NOMO-1 treated with dmso at 0.1 percent for 144 hours (cell line): ENCODE results near the gene CASZ1.
A peak's percentile ranks its signal among the peaks of the same experiment; 100 is the strongest.

Source experiments
- DNase-seq: peaks from one replicate; lab custom pipeline; 2025; ENCODE audit not compliant: unreplicated experiment; lab: John Stamatoyannopoulos, UW

The CASZ1 gene

DNA sequence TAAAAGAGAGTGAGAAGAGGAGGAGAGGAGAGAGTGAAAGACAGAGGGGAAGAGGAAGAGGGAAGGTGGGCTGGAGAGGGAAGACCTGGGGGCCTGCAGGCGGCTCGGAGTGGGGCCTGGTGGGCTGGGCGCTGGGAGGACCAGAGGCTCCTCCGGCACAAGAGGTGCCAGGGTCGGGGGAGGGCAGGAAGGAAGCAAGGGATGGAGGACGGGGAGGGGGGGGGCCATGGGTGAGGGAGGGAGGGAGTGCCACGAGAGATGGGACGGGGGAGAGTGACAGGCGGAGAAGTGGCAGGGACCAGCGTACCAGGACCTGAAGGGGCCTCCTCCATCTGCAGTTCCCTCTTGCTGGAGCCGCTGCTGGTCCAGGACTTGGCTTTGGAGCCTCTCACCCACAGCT, 87.7 kb downstream of the CASZ1 start:
- no peak for DNase-seq

DNA sequence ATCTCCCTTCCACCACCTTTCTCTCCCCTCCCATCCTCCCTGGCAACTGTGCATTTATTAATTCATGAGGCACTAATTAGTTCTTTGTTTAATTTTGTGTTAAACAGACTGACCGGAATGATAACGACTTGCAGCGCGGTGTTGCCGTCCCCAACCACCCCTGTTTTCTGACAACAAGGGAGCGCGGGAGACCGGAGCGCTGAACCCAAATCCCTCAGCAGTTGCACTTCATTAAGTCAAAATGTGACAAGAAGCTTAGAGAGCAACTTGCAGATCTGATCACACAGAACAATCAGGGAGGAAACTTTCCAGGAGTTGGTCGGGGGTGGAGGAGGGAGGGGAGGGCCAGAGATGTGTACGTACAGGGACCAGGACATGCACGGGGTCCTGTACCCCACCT, 89.2 kb downstream of the CASZ1 start:
- DNase-seq: no peak

DNA sequence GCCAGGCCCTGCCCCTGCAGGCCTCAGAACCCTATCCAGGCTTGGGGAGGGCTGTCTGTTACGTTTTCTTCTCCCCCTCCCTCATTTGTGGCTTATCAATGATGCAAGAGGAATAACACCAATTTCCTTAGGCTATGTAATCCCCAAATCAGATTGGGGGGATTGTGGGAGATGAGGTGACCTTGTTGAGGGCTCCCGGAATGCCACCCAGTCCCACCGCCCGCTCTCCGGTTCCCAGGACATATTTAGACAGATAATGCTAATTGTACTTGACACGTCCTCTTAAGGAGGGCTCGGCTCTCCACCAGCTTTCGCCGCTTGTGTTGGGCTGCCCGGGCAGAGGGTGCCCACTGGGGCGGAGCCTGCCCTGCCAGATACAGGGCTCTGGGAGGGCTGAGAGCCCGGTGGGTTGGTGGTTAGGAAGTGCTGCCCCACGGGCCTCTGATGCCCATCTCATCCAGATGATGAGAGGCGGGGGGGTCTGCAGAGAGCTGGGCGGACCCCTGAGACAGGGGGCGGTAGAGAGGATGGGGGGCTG, 90.0 kb downstream of the CASZ1 start:
- no peak for DNase-seq

DNA sequence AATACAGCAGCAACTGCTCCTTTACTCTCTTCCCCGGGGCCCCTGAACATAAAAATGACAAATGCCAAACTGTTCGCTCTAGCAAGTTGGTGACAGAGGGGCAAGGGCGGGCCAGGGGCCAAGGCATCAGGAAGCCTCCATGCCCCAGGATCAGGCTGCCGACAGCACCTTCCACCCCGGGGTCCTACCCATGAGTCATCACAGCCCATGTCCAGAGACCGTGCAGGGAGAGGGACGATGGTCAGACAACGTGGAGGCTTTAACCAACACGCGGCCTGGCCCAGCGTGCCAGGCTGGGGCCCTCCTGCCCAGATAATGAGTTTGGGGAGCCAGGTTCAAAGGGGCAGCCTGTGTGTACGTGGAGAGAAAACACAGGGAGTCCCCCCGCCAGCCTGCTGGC, 90.5 kb downstream of the CASZ1 start:
- DNase-seq: no peak

DNA sequence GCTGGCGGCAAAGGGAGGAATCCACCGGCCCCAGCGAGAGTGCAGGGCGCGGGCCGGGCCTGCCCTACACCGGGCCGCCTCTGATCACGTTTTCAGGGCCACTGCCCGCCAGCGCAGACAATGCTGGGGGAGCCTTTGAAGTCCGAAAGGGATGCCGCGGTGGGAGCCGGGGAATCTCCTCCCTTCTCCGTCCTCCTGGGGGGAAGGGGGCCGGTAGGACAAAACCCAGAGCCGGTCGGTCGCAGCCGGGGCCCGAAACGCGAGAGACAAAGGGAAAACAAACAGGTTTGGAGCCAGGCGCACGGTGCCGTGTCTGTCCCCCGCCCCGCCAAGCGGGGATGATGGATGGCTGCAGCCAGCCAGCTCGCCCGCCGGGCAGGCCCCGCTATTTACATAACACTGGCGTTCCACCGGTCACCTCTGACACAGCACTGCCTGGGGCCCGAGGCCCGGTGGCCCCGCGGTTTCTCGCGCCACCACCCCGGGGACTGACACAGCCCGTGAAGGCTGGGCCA, 92.0 kb downstream of the CASZ1 start:
- DNase-seq: no peak

DNA sequence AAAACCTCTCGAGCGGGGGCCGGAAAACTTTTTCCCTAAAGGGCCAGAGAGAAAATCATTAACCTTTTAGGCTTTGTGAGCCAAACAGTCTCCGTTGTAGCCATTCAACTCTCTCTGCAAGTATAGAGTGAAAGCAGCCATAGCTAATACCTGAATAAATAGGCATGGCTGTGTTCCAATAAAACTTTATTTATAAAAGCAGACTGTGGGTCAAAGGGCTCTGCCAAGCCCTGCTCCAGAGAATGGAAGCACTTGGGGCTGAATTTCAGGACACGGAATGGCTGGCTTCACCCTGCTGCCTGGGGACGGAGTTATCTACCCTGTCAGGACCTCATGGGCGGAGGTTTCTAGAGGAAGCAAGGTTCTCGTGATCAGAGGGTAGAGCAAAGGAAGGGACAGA, 92.7 kb downstream of the CASZ1 start:
- no peak for DNase-seq

DNA sequence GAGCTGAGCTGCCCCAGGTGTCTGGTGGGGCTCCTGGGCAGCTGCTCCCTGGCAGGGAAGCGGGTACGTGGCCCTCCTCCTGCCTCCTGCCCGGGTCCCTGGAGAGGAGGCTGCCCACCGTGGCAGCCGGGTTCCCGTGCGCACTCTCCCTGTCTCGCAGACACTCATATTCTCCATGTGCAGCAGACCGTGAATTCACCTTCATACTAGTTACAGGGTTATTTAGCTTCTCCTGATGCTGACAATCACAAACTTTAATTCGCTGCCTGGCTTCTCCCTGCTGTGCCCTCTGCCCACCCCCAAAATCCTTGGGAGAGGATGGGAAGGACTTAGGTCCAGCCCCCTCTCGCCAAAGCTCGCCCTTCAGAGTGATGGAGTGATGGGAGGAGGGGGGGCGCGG, 95.3 kb downstream of the CASZ1 start:
- no peak for DNase-seq

DNA sequence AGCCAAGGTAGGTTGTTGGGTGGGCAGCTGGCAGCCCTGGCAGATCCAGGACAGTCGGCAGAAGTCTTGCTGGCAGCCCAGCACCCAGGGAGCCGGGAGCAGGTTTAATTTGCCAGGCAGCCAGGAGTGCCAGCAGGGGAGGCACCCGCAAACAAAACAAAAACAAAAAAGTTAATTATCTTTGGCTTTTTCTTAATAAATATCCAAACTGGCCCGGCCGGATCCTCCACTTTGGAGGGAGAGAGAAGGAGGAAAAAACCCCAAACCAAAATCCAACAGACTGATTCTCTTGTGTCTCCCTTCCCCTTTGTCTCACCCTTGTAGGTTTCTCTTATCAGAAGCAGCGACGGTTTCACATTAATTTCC, 97.0 kb downstream of the CASZ1 start:
- no peak for DNase-seq

DNA sequence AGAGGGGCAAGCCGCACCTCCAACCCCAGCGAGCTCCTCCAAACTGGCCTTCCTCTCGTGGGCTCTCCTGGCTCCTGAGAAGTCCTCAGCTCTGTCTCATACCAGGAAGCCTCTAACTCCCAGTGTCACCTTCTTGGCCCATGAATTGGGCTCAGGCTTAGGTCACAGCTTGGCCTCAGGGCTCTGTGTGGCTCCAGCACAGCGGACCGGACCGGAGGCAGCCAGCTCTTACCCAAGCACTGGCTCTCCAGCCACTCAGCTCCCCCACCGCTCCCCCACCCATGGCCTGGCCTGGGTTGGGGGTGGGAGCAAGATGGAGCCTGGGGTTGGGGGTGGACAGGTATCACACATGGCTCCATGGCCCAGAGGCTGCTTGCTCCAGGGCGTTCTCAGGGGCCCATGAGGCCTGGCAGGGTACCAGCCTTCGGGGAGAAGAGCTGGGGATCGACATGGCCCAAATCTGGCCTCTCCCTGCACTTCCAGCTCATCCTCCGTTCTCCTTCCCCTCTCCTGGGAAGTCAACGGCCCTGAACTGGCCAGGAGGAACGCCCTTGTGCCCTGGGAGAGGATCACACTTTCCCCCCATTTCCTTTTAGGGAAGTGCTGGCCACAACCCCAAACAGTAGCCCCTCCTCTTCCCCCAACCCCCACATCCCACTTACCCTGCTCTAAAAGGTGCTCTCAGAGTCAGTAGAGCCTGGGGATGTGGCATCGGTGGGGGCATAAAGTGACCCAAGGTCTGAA, 97.5 kb downstream of the CASZ1 start:
- no peak for DNase-seq

DNA sequence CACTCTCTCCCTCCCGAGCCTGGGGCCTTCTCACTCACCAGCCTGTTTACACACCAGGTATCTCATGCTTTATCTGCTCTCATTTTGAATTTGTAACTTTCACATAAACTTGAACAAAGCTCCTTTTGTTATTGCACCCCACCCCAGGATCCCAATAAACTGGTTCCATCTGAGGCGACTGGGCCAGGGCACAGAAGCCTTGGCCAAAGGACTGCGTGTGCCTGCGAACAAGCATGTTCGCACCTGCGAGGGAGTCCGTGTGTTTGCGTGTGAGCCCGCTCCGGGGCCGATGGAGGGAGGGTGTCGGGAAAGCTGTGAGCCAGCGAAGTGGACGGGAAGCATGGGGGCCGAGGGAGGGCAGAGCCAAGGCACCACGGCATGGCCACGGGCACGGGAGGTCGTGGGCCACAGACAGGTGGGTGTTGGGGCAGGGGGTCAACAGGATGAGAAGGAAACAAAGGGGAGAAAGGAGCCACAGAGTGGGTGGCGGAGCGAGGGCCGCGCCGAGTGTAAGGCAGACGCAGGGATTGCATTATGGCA, 98.8 kb downstream of the CASZ1 start:
- DNase-seq: no peak

DNA sequence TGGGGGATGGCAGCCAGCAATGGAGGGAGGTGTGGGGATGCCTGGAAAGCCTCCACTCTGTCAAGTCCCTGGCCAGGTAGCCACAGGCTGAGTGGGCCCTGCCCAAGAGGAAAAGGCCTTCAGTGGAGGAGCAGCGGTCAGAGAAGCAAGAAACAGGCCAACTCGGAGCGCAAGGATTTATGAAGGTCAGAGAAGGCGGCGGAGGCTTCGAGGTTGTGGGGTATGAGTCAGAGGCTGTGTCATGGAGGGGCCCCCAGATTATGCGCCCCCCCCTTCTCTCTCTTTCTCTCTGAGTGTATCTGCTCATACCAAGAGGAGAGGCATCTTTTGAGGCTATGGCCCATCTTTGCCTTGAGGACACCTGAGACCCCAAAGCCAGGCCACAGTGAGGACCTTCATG, 99.5 kb downstream of the CASZ1 start:
- no peak for DNase-seq

DNA sequence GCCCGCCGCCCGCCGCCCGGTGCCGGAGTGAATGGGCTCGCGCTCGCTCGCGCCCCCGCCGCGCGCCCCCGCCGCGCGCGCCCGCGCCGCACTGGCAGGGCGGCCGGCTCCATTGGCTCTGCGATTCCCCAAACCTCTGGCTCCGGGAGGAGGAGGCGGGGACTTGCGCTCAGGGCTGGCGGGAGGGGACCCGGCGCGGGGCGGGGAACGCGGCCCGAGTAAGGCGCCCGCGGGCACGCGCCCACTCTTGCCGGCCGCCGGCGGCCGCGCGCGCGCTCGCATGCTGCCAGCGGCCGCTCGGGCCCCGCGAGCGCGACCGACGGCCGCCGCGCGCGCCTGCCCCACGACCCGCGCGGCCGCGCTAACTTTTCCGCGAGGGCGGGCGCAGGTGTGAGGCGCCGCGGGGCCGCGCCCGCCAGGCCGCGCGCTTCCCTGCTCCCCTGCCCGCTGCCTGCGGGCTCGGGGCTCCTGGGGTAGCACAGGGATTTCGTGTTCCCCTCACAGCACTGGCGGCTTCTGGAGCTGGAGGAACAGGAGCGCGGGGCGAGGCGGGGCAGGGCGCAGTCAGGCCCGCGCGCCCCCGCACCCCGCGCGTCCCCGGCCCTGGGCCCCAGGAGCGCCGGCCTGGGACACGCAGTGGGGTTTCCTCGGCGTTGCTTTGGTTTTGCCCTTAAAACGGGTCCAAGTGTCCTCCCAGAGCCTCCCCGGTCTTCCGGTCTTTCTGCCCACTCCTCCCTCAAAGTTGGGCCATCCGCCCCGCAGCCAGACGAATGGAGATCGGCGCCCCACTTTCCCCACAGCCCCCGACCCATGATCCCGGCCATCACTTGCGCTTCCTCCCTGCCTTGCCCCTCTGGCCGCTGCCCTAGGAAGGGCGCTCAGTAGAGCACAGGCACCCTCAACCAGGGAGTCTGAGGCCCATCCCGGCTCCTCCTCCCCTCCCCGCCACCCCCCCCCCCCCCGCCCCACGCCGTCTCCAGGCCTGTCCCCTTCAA, 101.5 kb downstream of the CASZ1 start:
- peak; percentile 81 for DNase-seq

DNA sequence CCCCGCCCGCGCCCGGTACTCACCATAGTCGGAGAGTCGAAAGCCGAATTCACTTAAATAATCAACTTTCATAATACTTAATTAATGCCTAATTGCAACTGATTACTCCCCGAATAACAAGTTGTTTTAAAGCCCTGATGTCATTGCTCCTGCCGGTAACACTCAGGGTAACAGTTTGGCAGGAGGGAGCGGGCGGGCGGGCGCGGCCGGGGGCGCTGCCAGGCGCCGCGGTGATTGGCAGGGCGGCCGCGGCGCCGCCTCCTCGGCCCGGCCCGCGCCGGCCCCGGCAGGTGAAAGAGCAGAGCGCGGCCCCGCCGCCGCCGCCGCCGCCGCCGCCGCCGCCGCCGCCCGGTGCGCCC, 102.2 kb downstream of the CASZ1 start:
- DNase-seq: no peak

DNA sequence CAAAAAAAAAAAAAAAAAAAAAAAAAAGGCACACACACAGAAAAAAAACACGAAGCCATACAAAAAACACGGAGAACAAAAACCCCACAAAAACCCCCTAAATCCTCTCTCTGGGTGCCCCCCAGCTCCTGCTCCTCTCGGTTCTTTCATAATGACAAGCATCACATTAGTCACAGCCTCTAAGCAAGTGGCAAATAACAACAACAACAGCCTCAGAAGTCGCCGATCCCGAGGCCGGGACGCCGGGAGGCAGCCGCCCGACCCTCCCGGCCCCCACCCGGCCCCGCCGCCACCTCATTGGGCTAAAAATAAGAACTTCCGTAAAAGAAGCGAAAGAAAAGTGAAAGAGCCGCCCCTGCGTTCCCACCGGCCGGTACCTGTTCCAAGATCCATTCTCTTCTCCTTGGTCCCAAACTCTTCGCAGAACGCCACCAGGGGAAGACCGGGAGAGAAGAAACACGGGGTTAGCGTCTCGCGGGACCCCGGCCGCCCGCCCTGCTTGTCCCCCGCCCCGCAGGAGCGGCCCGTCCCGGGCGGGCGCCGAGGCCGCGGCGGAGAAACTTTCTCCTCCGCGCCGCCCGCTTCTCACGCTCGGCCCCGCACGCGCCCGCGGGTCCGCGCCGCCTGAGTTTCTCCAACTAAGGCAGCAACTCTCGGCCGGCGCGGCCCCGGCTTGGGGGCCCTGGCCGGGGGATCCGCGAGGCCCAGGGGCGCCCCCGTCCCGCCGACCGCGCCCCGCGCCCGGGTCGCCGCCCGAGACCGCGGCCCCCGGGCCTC, 102.8 kb downstream of the CASZ1 start:
- DNase-seq: peak; percentile 11

DNA sequence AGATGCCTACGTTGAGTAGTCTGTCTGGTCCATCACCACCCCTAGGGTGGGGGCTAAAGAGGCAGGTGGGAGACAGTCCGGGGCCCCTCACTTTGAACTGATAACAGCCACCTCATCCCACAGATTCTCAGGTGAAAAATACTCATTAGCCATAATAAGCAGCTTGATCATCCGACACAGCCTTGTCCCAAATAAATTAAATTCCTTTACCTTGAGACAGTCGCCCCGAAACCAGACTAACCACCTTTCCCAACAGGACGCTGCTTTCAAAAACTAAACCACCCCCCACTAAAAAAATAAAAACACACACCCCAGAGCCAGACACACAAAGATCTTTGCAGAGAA, 103.3 kb downstream of the CASZ1 start:
- no peak for DNase-seq

DNA sequence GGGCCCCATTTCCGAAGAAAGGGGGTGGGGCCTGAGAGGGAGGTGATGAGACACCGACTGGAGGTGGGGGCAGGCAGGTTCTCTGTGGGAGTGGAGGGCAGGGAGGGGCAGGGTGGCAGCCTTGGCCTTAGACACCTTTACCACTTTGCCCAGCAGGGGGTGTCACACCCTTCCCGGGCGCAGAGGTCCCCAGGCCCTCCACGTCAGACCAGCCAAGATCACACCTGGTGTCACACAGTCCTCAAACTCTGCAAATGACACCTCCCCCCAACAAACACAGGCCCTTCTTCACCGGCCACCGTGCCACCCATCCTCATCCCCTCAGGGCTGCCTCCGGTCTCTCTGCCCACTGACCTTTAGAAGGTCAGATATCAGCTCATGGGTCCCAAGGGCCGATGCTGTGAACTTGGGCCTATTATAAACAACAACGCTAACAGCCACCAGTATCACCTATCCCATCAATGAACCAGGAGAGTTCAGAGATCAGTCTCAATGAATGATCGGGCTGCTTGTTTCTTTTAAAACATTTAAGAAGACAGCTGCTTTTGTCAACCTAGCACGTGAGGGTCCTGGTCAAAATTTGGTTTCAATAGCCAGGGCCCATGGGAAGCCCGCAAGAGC, 103.9 kb downstream of the CASZ1 start:
- DNase-seq: peak; percentile 13

DNA sequence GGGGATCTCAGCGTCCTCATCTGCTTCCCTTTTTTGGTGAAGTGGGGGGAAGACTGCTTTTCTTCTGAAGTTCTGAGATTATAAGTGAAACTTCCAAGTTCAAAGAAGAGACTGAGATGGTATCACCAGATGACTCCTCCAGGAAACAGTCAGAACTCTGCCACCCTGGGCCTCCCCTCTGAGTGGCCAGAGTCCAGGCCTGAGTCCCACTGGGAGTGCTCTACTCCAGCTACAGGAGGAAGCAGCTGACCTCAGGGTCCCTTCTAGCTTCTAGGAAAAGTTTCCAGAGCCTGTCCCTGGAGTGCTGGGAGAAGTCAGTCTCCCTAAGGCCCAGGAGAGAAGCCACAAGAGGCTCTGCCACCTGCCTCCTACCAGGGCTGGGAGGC, 104.7 kb downstream of the CASZ1 start:
- no peak for DNase-seq

DNA sequence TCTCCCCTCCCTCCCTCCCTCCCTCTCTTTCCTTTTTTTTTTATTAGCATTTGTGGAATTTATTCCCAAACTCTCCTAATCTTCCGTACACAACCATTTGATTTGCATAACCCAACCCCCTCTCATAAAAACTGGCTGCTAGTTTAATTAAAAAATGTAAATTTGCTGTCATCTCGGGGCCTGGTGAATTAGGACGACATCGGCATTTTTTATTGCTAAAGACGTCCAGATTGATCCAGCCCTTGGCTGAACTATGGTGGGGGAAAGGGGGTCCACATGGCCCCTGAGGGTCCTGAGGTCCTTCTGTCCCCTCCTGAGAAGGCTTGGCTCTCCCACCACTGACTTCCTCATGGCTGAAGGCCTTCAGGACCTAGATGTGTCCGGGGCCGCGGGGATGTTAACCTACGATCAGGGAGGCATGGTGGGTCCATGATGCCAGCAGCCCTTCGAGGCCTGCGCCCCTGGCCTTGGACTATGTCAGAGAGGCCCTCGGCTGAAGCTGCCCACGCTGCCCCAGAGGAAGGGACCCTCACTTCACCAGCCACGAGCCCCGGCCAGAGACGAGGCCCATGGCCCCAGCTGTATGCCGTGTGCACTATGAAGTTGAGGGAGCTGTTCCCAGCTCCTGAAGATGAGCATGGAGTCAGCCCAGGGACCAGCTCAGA, 105.2 kb downstream of the CASZ1 start:
- no peak for DNase-seq

DNA sequence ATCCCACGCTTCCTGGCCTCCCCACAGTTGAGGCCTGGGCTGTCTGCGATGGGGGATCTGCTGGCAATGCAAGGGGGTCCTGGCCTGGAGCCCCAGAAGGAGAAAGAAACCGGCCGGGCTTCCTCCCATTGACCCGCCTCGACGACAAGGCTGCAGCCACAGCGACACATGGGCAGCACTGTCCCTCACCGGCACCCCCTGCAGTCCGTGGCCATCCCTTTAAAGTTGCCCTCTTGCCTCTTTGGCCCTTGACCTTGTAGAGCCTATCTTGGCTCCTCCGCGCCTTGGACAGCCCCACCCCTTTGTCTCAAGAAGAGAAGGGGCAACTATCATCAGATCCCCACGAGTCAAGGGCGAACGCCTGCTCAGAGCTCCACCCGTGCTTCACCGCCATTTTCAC, 106.0 kb downstream of the CASZ1 start:
- no peak for DNase-seq

DNA sequence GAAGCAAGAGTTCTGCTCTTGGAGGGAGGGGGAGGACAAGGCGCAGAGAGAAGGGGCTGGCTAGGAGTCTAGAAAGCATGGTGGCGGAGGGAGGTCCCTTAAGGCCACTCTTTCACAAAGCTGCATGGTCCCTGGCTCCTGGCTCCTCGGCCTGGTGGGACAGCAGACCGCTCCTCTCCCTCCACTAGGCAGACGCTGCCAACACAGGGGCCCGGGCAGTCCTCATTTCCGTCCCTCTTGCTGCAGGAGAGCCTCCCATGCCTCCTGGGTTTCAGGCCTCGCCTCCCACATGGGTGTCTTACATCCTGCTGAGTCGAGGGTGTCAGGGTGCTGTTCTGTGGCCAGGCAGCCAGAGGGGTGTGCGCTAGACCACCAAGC, 108.0 kb downstream of the CASZ1 start:
- DNase-seq: no peak
